Measurements from ENCODE around the gene SSX7. TPM values are rescaled to one million over a fixed set of nuclear protein-coding genes. Genes with fewer than 3 reads are reported as not detected.
"Not testable (repeated sequence)": the region's sequence is repeated elsewhere in the genome, so short reads cannot be mapped to it uniquely, and the experiment has no call there.

SSX7 gene
- total RNA-seq, result not detected
- long read RNA-seq, result 0 reads

DNA sequence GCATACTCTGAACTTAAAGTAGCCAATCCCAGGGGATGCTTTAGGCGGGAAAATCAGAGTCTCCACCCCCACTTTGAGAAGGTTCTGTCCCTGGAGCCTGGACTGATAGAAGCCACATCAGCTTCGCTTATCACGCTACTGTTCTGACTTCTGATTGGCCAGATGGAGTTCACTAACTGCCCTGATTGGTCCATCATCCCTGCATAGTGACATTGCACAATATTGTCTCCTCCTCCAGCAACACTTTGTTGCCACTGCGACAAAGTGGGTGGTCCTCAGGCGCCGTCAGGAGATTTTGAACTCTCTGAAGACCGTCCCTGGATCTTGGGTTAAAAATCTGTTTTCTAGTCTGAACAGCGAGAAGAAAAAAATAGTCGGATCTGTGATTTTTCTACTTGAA lies at the start of gene SSX7:
TSS of gene SSX7 (minus strand) at position 101 of the 400 bp plus-strand sequence. CDS start 1,428 bp downstream, outside the sequence.
- DNase-seq; ATAC-seq; intact Hi-C loops (cut with DNase I, micrococcal nuclease): not testable (repeated sequence)

GRCh38 chrX:52692034-52692433 lies 37.3 kb upstream of the SSX7 start:
- DNase-seq; intact Hi-C loops (cut with DNase I, micrococcal nuclease): not testable (repeated sequence)
- peak; percentile 87 for ATAC-seq

GRCh38 chrX:52662218-52662617 lies 7.5 kb upstream of the SSX7 start:
- ATAC-seq; intact Hi-C loops (cut with DNase I, micrococcal nuclease); DNase-seq: not testable (repeated sequence)

- DNase-seq; intact Hi-C loops (cut with DNase I, micrococcal nuclease); ATAC-seq: not testable (repeated sequence)
These were observed 775 bp upstream of the SSX7 start for GRCh38 chrX:52655475-52655874.

- intact Hi-C loops (cut with DNase I, micrococcal nuclease); DNase-seq; ATAC-seq: not testable (repeated sequence)
These were observed 4.0 kb downstream of the SSX7 start for GRCh38 chrX:52650676-52651075.

GRCh38 chrX:52648956-52649355 lies 5.7 kb downstream of the SSX7 start:
- ATAC-seq; DNase-seq; intact Hi-C loops (cut with DNase I, micrococcal nuclease): not testable (repeated sequence)

DNA sequence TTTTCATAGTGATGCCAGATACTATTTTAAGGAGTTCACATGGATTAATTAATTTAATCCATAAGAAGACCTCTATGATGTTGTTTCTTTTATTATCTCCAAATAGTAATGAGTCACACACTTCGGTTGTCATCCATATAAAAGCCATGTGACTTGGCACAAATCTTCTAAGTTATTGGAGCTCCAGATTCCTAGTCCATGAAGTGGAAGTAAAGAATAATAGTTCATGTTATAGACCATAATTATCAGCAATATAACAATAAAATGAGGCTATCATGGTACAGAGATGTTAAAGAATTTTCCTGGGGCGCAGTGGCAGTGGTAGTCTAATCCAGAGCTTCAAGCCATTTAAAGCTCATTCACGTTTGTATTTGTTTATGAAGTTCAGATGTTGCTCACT lies 26.2 kb downstream of the SSX7 start:
- ATAC-seq, result peak; percentile 85
- intact Hi-C loops (cut with DNase I, micrococcal nuclease); DNase-seq: not testable (repeated sequence)

DNA sequence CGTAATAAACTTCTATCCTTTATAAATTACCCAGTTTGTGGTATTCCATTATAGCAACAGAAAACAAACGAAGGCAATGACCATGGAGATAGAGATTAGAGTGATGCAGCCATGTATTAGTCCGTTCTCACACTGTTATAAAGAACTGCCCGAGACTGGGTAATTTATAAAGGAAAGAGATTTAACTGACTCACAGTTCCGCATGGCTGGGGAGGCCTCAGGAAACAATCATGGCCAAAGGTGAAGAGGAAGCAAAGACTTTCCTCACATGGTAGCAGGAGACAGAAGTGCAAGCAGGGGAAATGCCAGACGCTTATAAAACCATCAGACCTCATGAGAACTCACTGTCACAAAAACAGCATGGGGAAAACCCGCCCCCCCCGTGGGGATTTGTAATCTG lies 34.0 kb downstream of the SSX7 start:
- intact Hi-C loops (cut with DNase I, micrococcal nuclease), result not testable (repeated sequence)
- ATAC-seq (peak; percentile 82), DNase-seq (peak in 1 of 2 donors; percentile 21)

GRCh38 chrX:52608961-52609360 lies 45.7 kb downstream of the SSX7 start:
- DNase-seq (no peak), ATAC-seq (no peak)
- intact Hi-C loops (cut with DNase I, micrococcal nuclease), result no loop called here

DNA sequence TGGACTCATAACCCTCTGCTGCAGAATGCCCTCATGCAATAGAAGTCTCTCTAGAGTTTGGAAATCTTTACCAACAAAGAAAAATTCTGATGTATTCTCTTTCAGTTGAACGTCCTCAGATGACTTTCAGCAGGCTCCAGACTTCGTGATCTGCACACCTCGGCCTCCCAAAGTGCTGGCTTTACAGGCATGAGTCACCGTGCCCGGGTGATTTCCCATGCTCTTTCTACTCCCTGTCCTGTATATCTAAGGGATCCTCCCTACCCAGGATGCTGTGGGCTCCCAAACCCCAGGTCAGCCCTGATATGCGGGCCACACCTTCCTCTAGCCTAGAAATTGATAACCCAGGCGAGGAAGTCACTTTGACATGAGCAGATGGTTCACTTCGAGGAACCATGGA lies 51.5 kb downstream of the SSX7 start:
- DNase-seq; intact Hi-C loops (cut with DNase I, micrococcal nuclease); ATAC-seq: not testable (repeated sequence)

DNA sequence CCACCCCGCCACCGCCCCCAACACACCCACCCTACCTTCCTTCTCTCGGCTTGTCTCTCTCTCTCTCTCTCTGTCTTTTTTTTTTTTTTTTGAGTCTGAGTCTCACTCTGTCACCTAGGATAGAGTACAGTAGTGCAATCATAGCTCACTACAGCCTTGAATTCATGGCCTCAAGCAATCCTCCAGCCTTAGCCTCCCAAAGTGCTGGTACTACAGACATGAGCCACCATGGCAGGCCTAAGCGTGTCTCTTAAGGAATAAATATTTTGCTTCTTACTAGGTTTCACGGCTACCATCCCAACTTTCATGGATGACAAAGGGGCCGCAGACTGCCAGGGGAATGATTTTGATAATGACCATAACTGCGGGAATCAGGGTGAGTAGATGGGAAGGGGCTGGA lies 55.8 kb downstream of the SSX7 start:
- intact Hi-C loops (cut with DNase I, micrococcal nuclease), result no loop called here
- DNase-seq (no peak), ATAC-seq (no peak)

GRCh38 chrX:52594658-52595057 lies 60.0 kb downstream of the SSX7 start:
- ATAC-seq, result no peak
- no peak for DNase-seq

More at GRCh38 chrX:52594658-52595057, 60.0 kb downstream of the SSX7 start:
- intact Hi-C loops (cut with DNase I, micrococcal nuclease), result no loop called here

Other genes with a start within 250 kb of the SSX7 start
- gene XAGE1A, start 159.1 kb downstream of the SSX7 start, total RNA-seq, result not detected
- not detected for gene XAGE1B, start 137.8 kb downstream of the SSX7 start, total RNA-seq
- not detected for gene SSX2, start 52.3 kb upstream of the SSX7 start, total RNA-seq
- not detected for gene SSX2B, start 96.4 kb upstream of the SSX7 start, total RNA-seq
- gene SPANXN5, start 142.5 kb upstream of the SSX7 start, total RNA-seq, result not detected
- gene XAGE5, start 156.4 kb upstream of the SSX7 start, total RNA-seq, result not detected
- not detected for gene XAGE3, start 213.2 kb upstream of the SSX7 start, total RNA-seq
- 10 to 100 TPM; 10.6 to 12.6 TPM for gene FAM156B, start 242.4 kb upstream of the SSX7 start, total RNA-seq